ENCODE measurements around the gene SELENOM.

Gene SELENOM

DNA sequence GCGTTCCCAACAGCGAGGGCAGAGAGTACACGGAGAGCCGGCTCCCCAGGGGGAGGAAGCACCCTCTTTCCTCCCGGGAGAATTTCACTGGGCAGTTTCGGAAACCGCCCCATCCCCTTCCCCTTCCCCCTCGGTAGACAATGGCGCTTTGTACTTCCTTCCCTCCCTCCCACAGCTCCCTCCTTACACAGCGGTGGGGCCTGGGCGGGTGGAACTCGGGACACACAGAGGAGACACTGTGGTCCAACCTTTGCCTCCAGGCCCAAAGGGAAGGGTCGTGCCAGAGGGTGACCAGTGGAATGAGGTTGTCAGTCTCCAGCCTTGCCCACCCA lies 21.9 kb downstream of the SELENOM start:
- Histone ChIP-seq H3K4me3 (ENCODE audit: low read depth in 1 of 2, low read length in 1 of 2) (peak overlapping the region; percentile 94), H3K36me3 (peaks cover 15% of the 10 kb centered on the region)

DNA sequence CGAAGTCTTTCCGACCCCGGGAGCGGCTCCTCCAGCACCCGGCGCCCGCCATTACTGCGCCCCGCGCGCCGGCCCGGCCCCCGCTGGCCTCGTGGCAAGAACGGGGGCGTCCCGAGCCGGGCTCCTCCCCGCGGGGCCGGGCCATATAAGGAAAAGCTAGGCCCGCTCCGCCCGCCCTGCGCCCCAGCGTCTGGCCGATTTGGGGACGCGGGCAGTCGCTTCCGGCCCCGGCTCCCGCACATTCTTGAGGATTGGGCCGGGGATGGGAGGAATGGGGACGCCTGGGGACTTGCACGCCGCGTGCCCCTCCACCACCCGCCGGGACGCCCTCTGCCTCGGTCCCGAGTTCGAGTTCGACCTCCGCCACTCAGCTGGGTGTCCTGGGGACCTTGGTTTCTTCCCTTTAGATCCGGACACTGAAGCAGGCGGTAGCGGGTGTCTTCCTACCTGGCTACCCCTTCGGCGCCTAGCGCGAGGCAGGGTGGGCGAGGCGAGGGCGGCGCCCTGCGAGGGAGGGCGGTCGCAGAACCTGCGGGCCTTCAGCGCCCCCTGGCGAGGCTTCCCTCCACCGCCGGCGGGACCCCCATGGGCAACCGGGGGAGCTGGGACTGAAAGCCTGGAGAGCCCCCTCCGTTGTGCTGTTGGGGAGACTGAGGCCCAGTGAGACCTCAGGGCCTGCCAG lies 22.4 kb downstream of the SELENOM start:
- Histone ChIP-seq H3K27me3 (peaks cover 4% of the 10 kb centered on the region), H3K9me3 (no peaks in the 10 kb centered on the region), H3K4me1 (ENCODE audit: control insufficient read depth in 1 of 2, insufficient read depth in 1 of 2, low read depth in 1 of 2, low read length in 1 of 2) (peaks cover 36 to 46% of the 10 kb centered on the region in 2 experiments), H3K36me3 (peaks cover 10% of the 10 kb centered on the region), H3K4me3 (ENCODE audit: low read depth in 1 of 2, low read length in 1 of 2) (peak overlapping the region; percentile 94), H3K27ac (peak overlapping the region; percentile 67)
- TF ChIP-seq, protein P1, sequence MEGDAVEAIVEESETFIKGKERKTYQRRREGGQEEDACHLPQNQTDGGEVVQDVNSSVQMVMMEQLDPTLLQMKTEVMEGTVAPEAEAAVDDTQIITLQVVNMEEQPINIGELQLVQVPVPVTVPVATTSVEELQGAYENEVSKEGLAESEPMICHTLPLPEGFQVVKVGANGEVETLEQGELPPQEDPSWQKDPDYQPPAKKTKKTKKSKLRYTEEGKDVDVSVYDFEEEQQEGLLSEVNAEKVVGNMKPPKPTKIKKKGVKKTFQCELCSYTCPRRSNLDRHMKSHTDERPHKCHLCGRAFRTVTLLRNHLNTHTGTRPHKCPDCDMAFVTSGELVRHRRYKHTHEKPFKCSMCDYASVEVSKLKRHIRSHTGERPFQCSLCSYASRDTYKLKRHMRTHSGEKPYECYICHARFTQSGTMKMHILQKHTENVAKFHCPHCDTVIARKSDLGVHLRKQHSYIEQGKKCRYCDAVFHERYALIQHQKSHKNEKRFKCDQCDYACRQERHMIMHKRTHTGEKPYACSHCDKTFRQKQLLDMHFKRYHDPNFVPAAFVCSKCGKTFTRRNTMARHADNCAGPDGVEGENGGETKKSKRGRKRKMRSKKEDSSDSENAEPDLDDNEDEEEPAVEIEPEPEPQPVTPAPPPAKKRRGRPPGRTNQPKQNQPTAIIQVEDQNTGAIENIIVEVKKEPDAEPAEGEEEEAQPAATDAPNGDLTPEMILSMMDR (IDR thresholded peaks at IDR 0.05) = peak; percentile 63

More for the DNA sequence above, 21.9 kb downstream of the SELENOM start:
- Histone ChIP-seq H3K9me3 (no peaks in the 10 kb centered on the region), H3K27ac (peak overlapping the region; percentile 67), H3K4me1 (ENCODE audit: control insufficient read depth in 1 of 2, insufficient read depth in 1 of 2, low read depth in 1 of 2, low read length in 1 of 2) (peaks cover 35 to 46% of the 10 kb centered on the region in 2 experiments), H3K27me3 (peaks cover 2% of the 10 kb centered on the region)
- TF ChIP-seq, protein P1 (IDR thresholded peaks at IDR 0.05) = no peak

DNA sequence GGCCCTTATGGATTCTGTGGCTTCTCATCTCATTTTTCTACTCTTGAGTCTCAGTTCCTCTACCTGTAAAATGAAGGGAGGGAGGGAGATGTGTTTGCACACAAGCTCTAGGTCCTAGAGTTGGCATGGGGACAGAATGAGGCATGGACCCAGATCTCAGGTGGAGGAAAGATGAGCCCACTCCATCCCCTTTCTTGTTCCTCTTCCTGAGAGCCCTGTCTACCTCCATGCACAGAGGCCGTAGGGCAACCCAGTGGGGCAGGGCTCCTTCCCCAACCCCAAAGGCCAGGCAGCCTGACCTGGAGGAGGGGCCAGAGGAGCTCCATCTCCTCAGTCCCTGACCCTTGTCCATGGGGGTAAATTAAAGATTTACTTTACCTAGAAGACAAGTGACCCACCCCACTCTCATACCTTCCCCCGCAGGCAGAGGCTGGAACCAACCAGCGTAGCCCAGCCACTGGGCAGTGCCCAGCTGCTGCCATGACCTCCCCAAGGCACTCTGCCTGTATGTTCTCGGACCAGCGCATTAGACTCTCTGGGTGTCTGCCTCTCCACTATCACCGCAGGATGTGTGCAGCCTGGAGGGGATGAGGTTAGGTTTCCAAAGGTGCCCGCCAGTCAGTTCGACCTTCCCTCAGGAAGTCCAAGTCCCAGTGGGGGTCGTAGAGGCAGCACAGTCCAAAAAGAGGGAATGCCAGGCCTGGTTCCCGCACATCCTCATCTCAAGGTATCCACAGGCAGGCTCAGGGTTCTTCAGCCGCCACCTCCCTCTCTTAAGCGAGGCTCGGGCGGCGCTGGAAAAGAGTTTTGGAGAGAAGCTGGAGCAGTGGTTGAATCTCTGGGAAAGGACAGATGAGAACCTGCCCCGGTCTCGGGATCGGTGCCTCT lies 23.2 kb downstream of the SELENOM start:
- Histone ChIP-seq H3K27ac (peak overlapping the region; percentile 67), H3K4me1 (ENCODE audit: control insufficient read depth in 1 of 2, insufficient read depth in 1 of 2, low read depth in 1 of 2, low read length in 1 of 2) (peaks cover 36 to 46% of the 10 kb centered on the region in 2 experiments), H3K27me3 (peaks cover 4% of the 10 kb centered on the region), H3K36me3 (peaks cover 10% of the 10 kb centered on the region), H3K4me3 (ENCODE audit: low read depth in 1 of 2, low read length in 1 of 2) (peak overlapping the region; percentile 94), H3K9me3 (no peaks in the 10 kb centered on the region)
- TF ChIP-seq, protein P1 (IDR thresholded peaks at IDR 0.05) = no peak

DNA sequence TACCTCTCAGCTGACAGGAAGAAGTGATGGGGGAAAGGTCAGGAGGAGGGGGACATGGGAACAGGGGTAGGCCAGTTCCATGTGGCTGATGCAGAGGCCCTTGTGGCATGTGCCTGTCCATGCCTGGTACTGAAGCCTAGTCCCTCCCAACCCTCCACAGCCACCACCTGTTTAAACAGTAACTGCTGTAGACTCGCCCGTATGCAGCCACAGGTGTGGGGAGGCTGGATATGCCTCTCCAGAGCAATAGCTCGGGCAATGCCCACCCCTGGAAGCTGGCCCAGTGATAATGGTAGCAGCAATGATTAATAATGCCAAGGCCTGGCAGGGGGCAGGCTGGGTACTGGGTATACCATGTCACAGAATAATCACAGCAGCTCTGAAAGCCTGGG lies 24.0 kb downstream of the SELENOM start:
- Histone ChIP-seq H3K36me3 (peaks cover 6% of the 10 kb centered on the region), H3K4me3 (ENCODE audit: low read depth in 1 of 2, low read length in 1 of 2) (no peak overlapping the region), H3K9me3 (no peaks in the 10 kb centered on the region), H3K27ac (no peak overlapping the region), H3K27me3 (peaks cover 4% of the 10 kb centered on the region), H3K4me1 (ENCODE audit: control insufficient read depth in 1 of 2, insufficient read depth in 1 of 2, low read depth in 1 of 2, low read length in 1 of 2) (peaks cover 36 to 46% of the 10 kb centered on the region in 2 experiments)
- TF ChIP-seq, protein P1 (IDR thresholded peaks at IDR 0.05) = no peak

DNA sequence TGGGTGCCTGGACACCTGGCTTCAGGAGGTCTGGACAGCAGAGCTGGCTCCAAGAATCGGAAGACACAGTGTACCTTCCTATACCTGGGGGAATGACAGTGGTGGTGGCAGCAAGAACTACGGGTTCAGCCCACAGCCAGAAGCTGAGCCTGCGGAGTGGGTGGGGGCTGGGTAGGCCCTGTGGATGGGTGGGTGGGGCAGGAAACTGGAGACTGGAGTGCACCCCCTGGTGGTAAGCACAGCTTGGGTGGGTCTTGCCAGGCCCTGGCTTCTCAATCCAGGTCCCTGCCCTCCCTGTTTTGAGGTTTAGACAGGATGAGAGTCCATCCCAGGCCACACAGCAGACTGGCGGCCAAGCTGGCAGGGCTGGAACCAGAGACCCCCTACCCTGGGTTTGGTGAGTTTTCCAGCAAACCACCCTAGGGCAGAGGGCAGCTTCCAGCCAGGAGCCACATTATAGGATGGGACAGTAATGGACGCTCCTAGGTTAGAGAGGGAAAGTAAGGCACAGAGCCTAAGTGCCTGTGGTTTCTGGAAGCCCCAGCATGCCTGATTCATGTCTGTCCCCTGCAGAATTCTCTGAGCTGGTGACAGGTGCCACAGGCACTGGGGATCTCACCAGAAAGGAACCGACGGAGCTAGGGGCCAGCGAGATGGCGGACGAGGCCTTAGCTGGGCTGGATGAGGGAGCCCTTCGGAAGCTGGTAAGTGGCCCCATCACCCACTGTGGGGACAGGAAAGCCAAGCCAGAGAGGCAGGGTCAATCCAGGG lies 24.6 kb downstream of the SELENOM start:
- Histone ChIP-seq H3K27ac (no peak overlapping the region), H3K36me3 (no peaks in the 10 kb centered on the region), H3K9me3 (no peaks in the 10 kb centered on the region), H3K27me3 (peaks cover 4% of the 10 kb centered on the region), H3K4me3 (ENCODE audit: low read depth in 1 of 2, low read length in 1 of 2) (no peak overlapping the region), H3K4me1 (ENCODE audit: control insufficient read depth in 1 of 2, insufficient read depth in 1 of 2, low read depth in 1 of 2, low read length in 1 of 2) (peaks cover 36 to 46% of the 10 kb centered on the region in 2 experiments)
- TF ChIP-seq, protein P1 (IDR thresholded peaks at IDR 0.05) = no peak

All from neutrophil (primary cell).